ENCODE results near the gene TRIM65. TPM values are rescaled to one million over a fixed set of nuclear protein-coding genes. Genes with fewer than 3 reads are reported as not detected.
A peak's percentile ranks its signal among the peaks of the same experiment; 100 is the strongest.

The TRIM65 gene
- total RNA-seq, 2 experiments from 2014 or later = 9.9 to 11.7 TPM

GRCh38 chr17:75898065-75898464, 1.3 kb upstream of the TRIM65 start:
- Mint-ChIP-seq H3K9me3 (no peaks in the 10 kb centered on the region), H3K4me3 (peak overlapping the region; percentile 88), H3K4me1 (ENCODE audit: low read depth) (peaks cover 25% of the 10 kb centered on the region), H3K27ac (peak overlapping the region; percentile 39), H3K27me3 (no peaks in the 10 kb centered on the region), H3K36me3 (ENCODE audit: low read depth) (peaks cover 50% of the 10 kb centered on the region)
- intact Hi-C loops (cut with DNase I, micrococcal nuclease) = no loop called here
- Histone ChIP-seq H3K27ac (ENCODE audit: low read depth in 1 of 2, low read length in 2 of 2) (no peak overlapping the region), H3K4me1 (ENCODE audit: insufficient read depth, low read length) (peaks cover 33% of the 10 kb centered on the region), H3K36me3 (ENCODE audit: insufficient read depth, low read length) (peaks cover 48% of the 10 kb centered on the region), H3K4me3 (ENCODE audit: low read length) (no peak overlapping the region), H3K27me3 (ENCODE audit: control insufficient read depth in 1 of 2, insufficient read depth in 2 of 2, low read length in 2 of 2) (no peaks in the 10 kb centered on the region), H3K9me3 (ENCODE audit: control insufficient read depth in 1 of 2, insufficient read depth in 1 of 2, low read length in 2 of 2) (no peaks in the 10 kb centered on the region)
- TF ChIP-seq, protein P1, sequence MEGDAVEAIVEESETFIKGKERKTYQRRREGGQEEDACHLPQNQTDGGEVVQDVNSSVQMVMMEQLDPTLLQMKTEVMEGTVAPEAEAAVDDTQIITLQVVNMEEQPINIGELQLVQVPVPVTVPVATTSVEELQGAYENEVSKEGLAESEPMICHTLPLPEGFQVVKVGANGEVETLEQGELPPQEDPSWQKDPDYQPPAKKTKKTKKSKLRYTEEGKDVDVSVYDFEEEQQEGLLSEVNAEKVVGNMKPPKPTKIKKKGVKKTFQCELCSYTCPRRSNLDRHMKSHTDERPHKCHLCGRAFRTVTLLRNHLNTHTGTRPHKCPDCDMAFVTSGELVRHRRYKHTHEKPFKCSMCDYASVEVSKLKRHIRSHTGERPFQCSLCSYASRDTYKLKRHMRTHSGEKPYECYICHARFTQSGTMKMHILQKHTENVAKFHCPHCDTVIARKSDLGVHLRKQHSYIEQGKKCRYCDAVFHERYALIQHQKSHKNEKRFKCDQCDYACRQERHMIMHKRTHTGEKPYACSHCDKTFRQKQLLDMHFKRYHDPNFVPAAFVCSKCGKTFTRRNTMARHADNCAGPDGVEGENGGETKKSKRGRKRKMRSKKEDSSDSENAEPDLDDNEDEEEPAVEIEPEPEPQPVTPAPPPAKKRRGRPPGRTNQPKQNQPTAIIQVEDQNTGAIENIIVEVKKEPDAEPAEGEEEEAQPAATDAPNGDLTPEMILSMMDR (IDR thresholded peaks at IDR 0.05) = no peak
- no peak for DNase-seq
- ATAC-seq (ENCODE audit: poor library complexity) = no peak
- POLR2A ChIA-PET = interaction anchor here (3.3 kb wide), 1 partner anchor 118 kb away, joined by 21 read pairs; a partner anchor contains a TSS
- CTCF ChIA-PET = interaction anchor here (0.9 to 2.5 kb wide), 3 partner anchors 20 to 22 kb away, joined by 3 to 6 read pairs (median 5); partner anchors contain the start of gene TRIM47

DNA sequence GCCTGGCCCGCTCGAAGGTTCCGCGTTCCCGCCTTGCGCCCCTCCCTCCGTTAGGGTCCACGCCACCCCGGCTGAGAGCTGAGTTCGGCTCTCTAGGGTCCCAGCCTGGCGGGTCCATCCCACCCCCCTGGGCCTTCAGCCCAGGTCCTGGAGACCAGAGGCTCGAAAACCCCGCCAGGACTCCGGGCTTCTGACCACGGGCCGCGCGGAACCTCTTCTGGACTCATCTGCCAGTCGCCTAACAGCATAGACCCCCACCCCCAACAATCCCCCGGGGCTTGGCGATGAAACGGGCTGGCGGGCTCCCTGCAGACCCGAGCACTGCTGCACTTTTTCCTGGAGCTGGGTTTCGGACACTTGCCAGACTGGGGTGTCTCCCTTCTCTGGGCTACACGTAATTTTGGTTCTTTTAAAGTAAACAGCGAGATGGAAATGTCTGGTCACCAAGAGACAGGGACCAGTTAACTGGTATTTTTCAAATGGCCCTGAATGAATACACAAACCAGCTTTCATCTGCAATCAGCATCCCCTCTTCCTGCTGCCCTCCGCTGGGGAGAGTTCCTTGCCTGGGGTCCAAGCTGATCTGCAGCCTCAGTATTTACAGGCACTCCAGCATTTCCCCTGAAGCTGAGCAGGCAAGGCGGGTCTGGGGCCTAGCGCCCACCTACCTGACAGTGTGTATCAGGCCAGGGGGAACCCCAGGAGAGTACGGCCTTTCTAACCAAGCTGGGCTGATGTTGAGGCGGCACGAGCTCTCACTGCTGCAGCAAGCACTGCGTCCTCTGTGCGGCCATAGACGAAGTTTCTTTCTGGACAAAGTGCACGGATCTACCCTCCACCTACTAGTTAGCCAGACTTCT, 639 bp upstream of the TRIM65 start:
- POLR2A ChIA-PET = interaction anchor here (0.6 to 3.5 kb wide), 14 partner anchors 8 to 368 kb away, joined by 3 to 74 read pairs (median 8); partner anchors contain the start of genes ACOX1, GALK1, TEN1 and TRIM47
- Mint-ChIP-seq H3K27ac (peak overlapping the region; percentile 78), H3K27me3 (no peaks in the 10 kb centered on the region), H3K36me3 (ENCODE audit: low read depth) (peaks cover 49% of the 10 kb centered on the region), H3K4me1 (ENCODE audit: low read depth) (peaks cover 25% of the 10 kb centered on the region), H3K9me3 (no peaks in the 10 kb centered on the region), H3K4me3 (peak overlapping the region; percentile 88)
- no peaks in the 10 kb centered on the region for H3K9me3 ChIP-seq (ENCODE audit: control insufficient read depth in 1 of 2, insufficient read depth in 1 of 2, low read length in 2 of 2)
- H3K27me3 ChIP-seq (ENCODE audit: control insufficient read depth in 1 of 2, insufficient read depth in 2 of 2, low read length in 2 of 2) = no peaks in the 10 kb centered on the region
- DNase-seq = peak in 1 of 14 experiments; percentile 41
- intact Hi-C loops (cut with DNase I, micrococcal nuclease) = loop anchor here (2.0 kb wide), 2 partner anchors 21 to 115 kb away; no protein-coding TSS in a partner anchor
- no peak for ATAC-seq (ENCODE audit: poor library complexity)
- peaks cover 50% of the 10 kb centered on the region for H3K36me3 ChIP-seq (ENCODE audit: insufficient read depth, low read length)
- TF ChIP-seq, protein P1 (IDR thresholded peaks at IDR 0.05) = no peak
- H3K4me1 ChIP-seq (ENCODE audit: insufficient read depth, low read length) = peaks cover 33% of the 10 kb centered on the region
- no peak overlapping the region for H3K27ac ChIP-seq (ENCODE audit: low read depth in 1 of 2, low read length in 2 of 2)
- H3K4me3 ChIP-seq (ENCODE audit: low read length) = peak overlapping the region; percentile 10
- CTCF ChIA-PET = interaction anchor here (0.7 to 2.1 kb wide), 11 partner anchors 7 to 144 kb away, joined by 3 to 50 read pairs (median 6); partner anchors contain the start of genes MRPL38, TRIM47 and WBP2

DNA sequence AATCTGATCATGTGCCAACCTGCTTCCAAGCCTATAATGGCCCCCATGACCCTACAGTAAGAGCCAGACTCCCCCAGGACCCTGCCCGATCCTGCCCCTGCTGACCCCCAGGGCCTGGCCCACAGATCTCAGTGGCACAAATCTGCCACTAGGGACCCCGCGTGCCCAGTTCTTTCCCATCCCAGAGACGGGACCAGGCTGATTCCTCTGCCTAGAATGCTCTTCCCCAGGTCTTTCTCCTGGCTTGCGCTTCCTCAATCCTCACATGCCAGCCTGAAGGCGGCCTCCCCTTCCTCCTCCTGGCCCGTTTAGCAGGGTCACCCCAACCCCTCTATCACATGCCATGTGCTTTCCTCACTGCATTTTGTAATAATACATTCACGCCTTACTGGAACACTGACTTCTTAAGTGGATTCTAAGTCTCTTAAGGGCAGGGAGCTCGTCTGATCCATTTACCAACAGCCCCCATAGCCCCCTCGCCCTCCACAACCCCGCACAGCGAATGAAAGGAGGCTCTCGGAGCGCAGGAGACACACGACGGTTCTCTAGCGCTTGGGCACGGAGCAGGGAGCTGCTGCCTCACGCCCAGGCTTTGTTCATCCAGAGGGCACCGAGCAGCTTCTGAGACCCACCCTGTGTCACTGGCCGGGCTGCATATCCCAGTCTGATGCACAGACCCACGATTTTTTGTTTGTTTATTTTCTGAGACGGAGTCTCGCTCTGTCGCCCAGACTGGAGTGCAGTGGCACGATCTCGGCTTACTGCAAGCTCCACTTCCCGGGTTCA, 1.2 kb downstream of the TRIM65 start:
- Mint-ChIP-seq H3K4me1 (ENCODE audit: low read depth) (peaks cover 25% of the 10 kb centered on the region), H3K27ac (peak overlapping the region; percentile 35), H3K36me3 (ENCODE audit: low read depth) (peaks cover 36% of the 10 kb centered on the region), H3K4me3 (peak overlapping the region; percentile 49), H3K9me3 (no peaks in the 10 kb centered on the region), H3K27me3 (no peaks in the 10 kb centered on the region)
- Histone ChIP-seq H3K9me3 (ENCODE audit: control insufficient read depth in 1 of 2, insufficient read depth in 1 of 2, low read length in 2 of 2) (no peaks in the 10 kb centered on the region), H3K36me3 (ENCODE audit: insufficient read depth, low read length) (peaks cover 49% of the 10 kb centered on the region), H3K27me3 (ENCODE audit: control insufficient read depth in 1 of 2, insufficient read depth in 2 of 2, low read length in 2 of 2) (no peaks in the 10 kb centered on the region), H3K27ac (ENCODE audit: low read depth in 1 of 2, low read length in 2 of 2) (no peak overlapping the region), H3K4me3 (ENCODE audit: low read length) (peak overlapping the region; percentile 57), H3K4me1 (ENCODE audit: insufficient read depth, low read length) (peaks cover 33% of the 10 kb centered on the region)
- ATAC-seq (ENCODE audit: poor library complexity) (no peak), DNase-seq (peak in 1 of 14 experiments; percentile 41)
- TF ChIP-seq, protein P1 (IDR thresholded peaks at IDR 0.05) = no peak
- intact Hi-C loops (cut with DNase I, micrococcal nuclease) = loop anchor here (1.0 to 2.0 kb wide), 4 partner anchors 17 to 113 kb away; partner anchors contain the start of genes TRIM47 (in 1 of the 2) and WBP2 (in 1 of the 2)
- CTCF ChIA-PET = interaction anchor here (0.7 to 2.1 kb wide), 15 partner anchors 8 to 384 kb away, joined by 3 to 50 read pairs (median 6); partner anchors contain the start of genes MRPL38, TRIM47, UNK and WBP2
- POLR2A ChIA-PET = interaction anchor here (0.6 to 3.5 kb wide), 18 partner anchors 14 to 131 kb away, joined by 3 to 74 read pairs (median 7); partner anchors contain the start of genes ACOX1, GALK1, TEN1 and TRIM47
